Mucosa of rectum (tissue), 2 donors: ENCODE results near the gene HIC2.
"Not testable (repeated sequence)": the region's sequence is repeated elsewhere in the genome, so short reads cannot be mapped to it uniquely, and the experiment has no call there.

Experiments
- H3K27ac ChIP-seq, 2 donors: one replicate each; pipeline ENCODE4 v1.7.0; 2013; ENCODE audit warnings: inconsistent platforms in 2 of 2, low read depth in 2 of 2, low read length in 2 of 2
- H3K27me3 ChIP-seq, 2 donors: one replicate each; pipeline ENCODE4 v1.7.0; 2013; ENCODE audit warnings: low read length in 2 of 2; ENCODE audit not compliant: control insufficient read depth in 2 of 2, insufficient read depth in 2 of 2
- H3K36me3 ChIP-seq, 2 donors: one replicate each; pipeline ENCODE4 v1.7.0; 2013; ENCODE audit warnings: low read length in 2 of 2; ENCODE audit not compliant: control insufficient read depth in 2 of 2, insufficient read depth in 2 of 2
- H3K4me1 ChIP-seq, 2 donors: one replicate each; pipeline ENCODE4 v1.7.0; 2013; ENCODE audit warnings: low read length in 2 of 2, mild to moderate bottlenecking in 1 of 2; ENCODE audit not compliant: control insufficient read depth in 2 of 2, insufficient read depth in 2 of 2
- H3K4me3 ChIP-seq, 2 donors: one replicate each; pipeline ENCODE4 v1.7.0; 2013; ENCODE audit warnings: low read length in 2 of 2
- H3K9ac ChIP-seq, 2 donors: one replicate each; pipeline ENCODE4 v1.7.0; 2013; ENCODE audit warnings: low read length in 2 of 2, low read depth in 1 of 2, mild to moderate bottlenecking in 1 of 2
- H3K9me3 ChIP-seq, 2 donors: one replicate each; pipeline ENCODE4 v1.7.0; 2013; ENCODE audit warnings: low read length in 2 of 2; ENCODE audit not compliant: control insufficient read depth in 2 of 2
- donor health status: healthy.
- donor health status: Normal muscosa, but diverticular disease.

The HIC2 gene

DNA sequence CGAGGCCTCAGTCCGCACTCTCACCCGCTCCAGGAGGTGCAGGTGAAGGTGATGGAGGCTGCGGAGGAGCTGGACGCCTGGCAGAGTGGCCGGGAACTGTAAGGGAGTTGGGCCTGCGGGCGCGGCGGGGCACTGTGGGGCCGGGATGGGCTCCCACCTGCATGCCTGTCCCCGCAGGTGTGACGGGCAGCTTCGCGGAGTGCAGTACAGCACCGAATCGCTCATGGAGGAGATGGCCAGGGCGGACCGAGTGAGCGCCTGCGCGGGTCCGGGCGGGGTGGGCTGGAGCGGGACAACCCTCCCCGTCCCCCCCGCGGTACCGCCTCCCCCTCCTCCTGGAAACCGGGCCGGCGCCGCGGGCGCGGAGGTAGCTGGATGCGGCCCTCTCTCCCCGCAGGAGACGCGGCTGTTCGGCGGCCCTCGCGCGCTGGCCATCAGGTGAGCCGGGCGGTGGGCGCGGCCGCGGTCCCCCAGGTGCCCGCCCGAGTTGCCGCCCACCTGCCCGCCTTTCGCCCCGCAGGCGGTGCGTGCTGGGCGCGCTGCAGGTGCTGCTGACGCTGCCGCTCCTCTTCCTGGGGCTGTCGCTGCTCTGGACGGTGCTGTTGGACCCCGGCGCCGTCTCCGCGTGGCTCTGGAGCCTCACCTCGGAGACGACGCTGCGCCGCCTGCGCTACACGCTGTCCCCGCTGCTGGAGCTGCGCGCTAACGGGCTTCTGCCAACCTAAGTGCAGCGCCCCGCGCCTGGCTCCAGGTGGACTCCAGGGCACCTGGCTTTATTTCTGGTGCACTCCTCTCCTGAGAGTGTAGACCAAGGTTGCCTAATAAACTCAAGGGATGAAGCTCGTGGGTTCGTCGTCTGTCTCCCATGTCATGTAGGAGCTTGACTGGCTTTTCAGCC lies 52.2 kb downstream of the HIC2 start:
- not testable (repeated sequence) for H3K36me3 ChIP-seq, H3K9me3 ChIP-seq, H3K9ac ChIP-seq, H3K4me1 ChIP-seq, H3K27me3 ChIP-seq, H3K27ac ChIP-seq, H3K4me3 ChIP-seq

DNA sequence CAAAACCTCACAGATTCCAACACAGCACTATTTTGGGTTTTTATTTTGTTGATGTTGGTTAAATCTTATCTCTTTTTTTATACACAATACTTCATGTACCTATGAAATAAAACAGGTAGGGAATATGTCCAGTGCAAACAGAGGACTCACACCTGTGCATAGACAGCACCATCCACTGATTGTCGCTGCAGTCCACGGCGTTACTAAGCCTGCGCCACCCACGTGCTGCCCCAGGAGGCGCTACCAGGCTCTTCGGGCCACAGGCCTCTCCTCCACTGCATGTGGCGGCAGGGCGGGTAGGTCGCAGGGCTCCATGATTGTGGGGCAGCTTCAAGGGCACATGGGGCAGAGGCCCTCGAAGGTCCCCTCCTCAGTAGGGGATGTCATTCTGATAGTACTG lies 55.8 kb downstream of the HIC2 start:
- H3K27ac ChIP-seq, result not testable (repeated sequence)

DNA sequence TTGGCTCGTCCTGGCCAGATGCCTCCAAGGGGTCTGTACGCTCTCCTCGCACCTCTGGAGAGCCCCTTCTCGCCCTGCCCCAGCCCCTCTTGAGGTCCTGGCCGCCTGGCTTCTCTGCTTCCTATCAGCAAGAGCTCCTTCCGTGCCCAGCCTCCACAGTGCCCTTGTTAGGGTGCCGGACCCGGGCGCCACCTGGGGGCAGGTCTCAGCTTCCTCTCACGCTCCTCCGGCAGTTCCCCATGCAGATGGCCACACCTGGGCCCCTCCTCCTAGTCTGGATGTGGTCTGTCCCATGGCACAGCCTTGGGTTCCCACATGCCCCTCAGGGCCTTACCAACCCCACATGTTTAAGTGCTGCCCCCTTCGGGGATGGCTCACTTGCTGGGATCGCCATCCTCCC lies 56.5 kb downstream of the HIC2 start:
- H3K4me1 ChIP-seq, result not testable (repeated sequence)

More for the DNA sequence above, 55.8 kb downstream of the HIC2 start:
- H3K9me3 ChIP-seq, H3K9ac ChIP-seq, H3K4me1 ChIP-seq, H3K36me3 ChIP-seq, H3K4me3 ChIP-seq, H3K27me3 ChIP-seq: not testable (repeated sequence)

DNA sequence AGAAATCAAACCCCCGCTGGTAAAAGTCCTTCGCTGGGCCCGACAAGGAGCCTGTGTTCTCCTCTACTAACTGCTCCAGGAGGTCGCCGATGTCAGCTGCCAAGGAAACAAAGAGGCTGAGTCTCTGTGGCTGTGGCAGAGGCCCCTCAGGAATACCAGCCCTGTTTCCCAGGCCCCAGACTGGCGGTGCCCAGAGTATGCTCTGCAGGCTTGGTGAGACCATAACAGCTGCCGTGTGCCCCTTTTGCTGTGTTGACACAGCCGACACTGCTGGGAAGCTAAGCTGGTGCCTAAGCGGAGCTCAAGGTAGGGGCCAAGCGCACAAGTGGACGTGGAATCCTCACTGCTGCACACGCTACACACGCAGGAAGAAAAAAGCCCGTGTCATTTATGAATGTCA lies 66.9 kb downstream of the HIC2 start:
- not testable (repeated sequence) for H3K4me3 ChIP-seq, H3K4me1 ChIP-seq, H3K9me3 ChIP-seq, H3K27ac ChIP-seq, H3K36me3 ChIP-seq, H3K9ac ChIP-seq, H3K27me3 ChIP-seq

More for the DNA sequence above, 56.5 kb downstream of the HIC2 start:
- not testable (repeated sequence) for H3K9me3 ChIP-seq, H3K27ac ChIP-seq, H3K27me3 ChIP-seq, H3K36me3 ChIP-seq, H3K9ac ChIP-seq, H3K4me3 ChIP-seq

DNA sequence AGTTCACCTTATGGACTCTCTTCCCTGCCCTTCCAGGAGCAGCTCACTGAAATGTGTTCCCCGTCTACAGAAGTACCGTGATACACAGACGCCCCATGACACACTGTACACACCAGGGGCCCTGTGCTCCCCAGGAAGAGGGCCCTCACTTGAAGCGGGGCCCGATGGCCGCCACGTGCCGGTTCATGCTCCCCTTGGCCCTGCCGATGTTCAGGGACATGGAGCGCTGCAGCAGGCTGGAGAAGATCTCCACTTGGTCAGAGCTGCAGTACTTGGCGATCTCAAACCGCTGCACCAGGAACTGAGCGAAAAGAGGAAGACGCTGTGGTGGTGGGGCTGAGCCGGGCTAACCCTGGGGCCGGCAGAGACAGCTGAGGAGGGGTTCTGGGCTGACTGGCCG lies 70.6 kb downstream of the HIC2 start:
- not testable (repeated sequence) for H3K27me3 ChIP-seq, H3K27ac ChIP-seq, H3K9ac ChIP-seq, H3K36me3 ChIP-seq, H3K9me3 ChIP-seq, H3K4me1 ChIP-seq, H3K4me3 ChIP-seq

DNA sequence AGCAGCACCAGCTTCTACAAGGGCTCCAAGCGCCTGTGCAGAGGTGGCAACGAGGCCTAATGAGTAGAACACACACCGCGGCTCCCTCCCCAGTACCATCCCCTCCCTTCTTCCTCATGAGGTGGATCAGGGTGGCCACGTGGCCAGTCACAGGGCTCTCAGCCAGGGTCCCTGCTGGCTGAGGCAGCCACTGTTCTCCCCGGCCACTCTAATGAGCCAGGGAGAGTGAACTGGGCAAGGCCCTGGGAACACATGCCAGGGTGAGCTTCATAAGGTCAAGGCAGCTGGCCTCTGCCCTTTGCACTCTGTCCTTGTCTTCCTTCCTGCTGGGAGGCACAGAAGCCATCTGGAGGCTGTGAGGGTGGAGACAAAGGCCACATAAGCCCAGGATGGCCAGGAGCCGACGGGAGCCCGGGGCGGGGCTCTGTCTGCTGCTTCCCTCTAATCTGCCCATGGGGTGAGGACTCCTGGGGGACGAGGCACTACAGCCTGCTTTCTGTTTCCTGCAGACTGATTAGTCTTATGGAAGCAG lies 72.0 kb downstream of the HIC2 start:
- not testable (repeated sequence) for H3K27ac ChIP-seq, H3K4me3 ChIP-seq, H3K4me1 ChIP-seq, H3K9ac ChIP-seq, H3K9me3 ChIP-seq, H3K27me3 ChIP-seq, H3K36me3 ChIP-seq

DNA sequence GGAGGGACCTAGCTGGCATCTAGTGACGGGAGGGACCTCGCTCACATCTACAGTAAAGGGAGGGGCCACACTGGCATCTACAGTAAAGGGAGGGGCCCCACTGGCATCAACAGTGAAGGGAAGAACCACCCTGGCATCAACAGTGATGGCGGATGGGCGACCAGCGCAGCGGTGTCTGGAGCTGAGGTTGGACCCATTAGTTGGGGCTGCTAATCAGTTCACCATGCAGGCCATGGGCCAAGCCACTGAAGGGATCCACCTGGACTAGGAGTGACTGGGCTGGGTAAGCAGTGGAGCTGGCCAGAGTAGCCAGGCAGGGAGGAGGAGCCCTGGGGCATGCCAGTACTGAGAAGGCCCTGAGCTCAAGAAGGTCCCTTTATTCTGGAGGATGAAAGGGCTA lies 73.4 kb downstream of the HIC2 start:
- H3K27me3 ChIP-seq, result not testable (repeated sequence)

DNA sequence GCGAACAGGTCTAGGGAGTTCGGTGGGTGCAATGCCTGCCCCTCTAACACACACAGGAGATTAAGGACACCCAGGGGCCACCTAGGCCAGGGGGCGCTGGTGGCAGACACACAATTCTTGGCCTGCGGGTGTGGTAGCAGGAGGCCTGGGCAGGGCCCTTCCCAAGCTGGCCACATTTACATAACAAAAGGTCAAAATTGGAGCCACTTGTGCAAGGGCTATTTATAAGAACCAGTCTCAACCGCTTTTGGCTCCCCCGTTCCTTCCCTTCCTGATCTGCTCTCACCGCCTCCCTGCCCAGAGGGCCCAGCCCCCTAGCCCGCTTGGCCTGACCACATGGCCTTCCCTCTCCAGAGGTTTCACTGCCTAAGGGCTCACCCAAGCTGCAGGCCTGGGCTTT lies 75.1 kb downstream of the HIC2 start:
- H3K9ac ChIP-seq, H3K27ac ChIP-seq, H3K4me3 ChIP-seq, H3K27me3 ChIP-seq, H3K4me1 ChIP-seq, H3K36me3 ChIP-seq, H3K9me3 ChIP-seq: not testable (repeated sequence)

More for the DNA sequence above, 73.4 kb downstream of the HIC2 start:
- not testable (repeated sequence) for H3K4me3 ChIP-seq, H3K27ac ChIP-seq, H3K36me3 ChIP-seq, H3K4me1 ChIP-seq, H3K9me3 ChIP-seq, H3K9ac ChIP-seq

DNA sequence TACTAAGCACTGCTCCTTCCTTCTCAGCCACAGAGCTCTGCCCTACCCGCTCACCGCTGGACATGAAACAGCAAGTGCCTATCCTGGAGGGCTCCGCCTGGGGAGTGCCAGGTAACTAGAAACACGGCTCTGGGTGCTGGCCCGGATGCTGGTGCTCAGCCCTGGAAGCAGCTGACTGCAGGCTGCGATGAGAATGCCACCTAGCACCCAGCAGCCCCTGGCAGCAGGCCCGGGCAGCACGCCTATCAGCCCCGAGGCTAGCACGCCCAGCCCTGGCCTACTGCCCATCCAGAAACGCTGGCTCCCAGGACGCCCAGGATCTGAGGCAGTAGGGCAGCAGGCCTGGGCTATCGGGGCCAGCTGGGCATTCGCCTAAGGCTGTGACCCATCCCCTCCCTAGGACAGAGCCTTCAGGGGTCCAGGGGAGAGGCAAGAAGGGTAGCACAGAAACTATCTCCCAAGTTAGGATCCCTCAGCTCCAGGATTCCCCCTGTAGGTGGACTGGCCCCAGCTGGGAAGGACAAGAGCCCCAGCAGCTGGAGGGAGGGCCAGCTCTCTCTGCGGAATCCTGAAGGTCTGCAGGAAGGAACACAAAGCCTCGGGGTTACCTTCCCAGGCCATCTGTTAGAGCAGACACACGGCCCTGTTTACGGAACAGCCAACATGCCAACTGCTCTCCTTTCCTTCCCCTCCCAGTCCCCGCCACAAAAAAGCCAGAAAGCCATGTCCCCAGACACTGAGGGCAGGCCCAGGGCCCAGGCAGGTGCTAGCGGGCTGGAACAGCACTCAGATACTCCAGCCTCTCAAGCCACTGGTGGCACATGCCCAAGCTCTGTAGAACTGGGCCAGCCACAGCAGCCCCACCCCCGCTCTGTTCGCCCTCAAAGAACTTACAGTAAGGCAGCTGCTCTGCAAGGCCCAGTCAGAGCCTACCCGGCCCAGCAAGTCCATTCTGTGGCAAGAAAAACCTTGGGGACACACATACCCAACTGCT lies 76.9 kb downstream of the HIC2 start:
- H3K9me3 ChIP-seq, H3K9ac ChIP-seq, H3K36me3 ChIP-seq, H3K27me3 ChIP-seq, H3K4me3 ChIP-seq, H3K27ac ChIP-seq, H3K4me1 ChIP-seq: not testable (repeated sequence)

DNA sequence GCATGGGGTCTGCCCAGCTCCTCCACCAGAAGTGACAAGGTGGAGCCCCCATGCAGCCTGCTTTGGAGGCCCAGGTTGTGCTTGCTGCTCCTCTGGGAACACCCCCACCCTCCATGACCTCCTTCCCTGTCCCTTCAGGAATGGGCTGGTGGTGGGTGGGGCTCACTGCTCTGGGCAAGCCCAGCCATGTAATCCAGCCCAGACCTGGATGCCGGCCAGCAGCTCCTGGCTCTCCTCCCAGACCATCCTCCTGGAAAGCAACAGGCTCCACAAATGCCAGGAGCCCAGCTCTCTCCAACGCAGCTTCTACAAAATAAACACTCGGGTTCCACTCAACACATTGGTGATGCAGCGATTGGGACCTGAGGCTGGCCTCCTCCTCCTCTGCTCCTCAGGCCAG lies 80.8 kb downstream of the HIC2 start:
- not testable (repeated sequence) for H3K4me1 ChIP-seq, H3K36me3 ChIP-seq

More for the DNA sequence above, 80.8 kb downstream of the HIC2 start:
- not testable (repeated sequence) for H3K27me3 ChIP-seq, H3K9ac ChIP-seq, H3K27ac ChIP-seq, H3K4me3 ChIP-seq, H3K9me3 ChIP-seq
